GM18868 (cell line): ENCODE measurements around the gene SMPD2.
A peak's percentile ranks its signal among the peaks of the same experiment; 100 is the strongest.

ENCODE experiments used
- ATAC-seq: cut with Tn5 transposase; IDR thresholded peaks from one replicate; pipeline ENCODE4 v1.9.1; 2021; ENCODE audit warnings: mild to moderate bottlenecking, moderate library complexity; ENCODE audit not compliant: unreplicated experiment

Gene SMPD2, protein sequence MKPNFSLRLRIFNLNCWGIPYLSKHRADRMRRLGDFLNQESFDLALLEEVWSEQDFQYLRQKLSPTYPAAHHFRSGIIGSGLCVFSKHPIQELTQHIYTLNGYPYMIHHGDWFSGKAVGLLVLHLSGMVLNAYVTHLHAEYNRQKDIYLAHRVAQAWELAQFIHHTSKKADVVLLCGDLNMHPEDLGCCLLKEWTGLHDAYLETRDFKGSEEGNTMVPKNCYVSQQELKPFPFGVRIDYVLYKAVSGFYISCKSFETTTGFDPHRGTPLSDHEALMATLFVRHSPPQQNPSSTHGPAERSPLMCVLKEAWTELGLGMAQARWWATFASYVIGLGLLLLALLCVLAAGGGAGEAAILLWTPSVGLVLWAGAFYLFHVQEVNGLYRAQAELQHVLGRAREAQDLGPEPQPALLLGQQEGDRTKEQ

DNA sequence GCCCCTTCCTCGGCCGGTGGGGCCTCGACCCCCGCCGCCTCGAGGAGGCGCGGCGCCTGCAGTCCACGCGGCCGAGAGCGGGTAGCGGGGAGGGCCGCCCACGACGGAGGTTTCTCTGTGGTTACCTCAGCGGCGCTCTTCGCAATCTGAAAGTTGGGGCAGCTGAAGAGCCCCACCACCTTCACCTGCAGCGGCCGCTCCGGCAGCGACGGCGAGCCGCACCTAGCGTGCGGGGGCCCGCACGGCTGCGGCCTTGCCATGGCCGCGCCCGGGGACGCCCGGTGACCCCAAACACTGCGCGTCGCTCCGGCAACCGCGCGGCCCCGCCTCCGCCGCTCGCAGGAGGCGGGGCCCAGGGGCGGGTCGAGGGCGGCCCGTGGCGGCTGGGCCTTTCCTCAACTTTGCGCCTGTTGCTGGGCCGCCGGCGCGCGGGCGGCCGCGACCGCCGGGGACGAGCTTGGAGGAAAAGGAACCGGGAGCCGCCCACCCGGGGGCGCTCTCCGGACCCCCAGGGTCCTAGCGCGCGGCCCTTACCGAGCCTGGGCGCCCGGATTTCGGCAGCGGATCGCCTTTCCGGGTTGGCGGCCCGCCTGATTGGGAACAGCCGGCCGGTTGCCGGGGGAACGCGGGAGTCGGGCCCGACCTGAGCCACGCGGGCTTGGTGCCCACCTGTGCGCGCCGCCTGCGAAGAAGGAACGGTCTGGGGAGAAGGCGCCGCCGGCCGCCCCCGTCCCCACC, at the start of gene SMPD2, which contains the start of gene PPIL6:
Gene SMPD2 (plus strand): TSS at position 394 of the 738 bp plus-strand sequence. CDS start 398 bp downstream, outside the sequence.
Gene PPIL6 (minus strand): TSS at position 298 of the 738 bp plus-strand sequence. CDS start 38 bp downstream, at position 260.
- peak; percentile 90 for ATAC-seq

GRCh38 chr6:109393157-109393885, 47.2 kb upstream of the SMPD2 start:
- no peak for ATAC-seq

- no peak for ATAC-seq
Measured at GRCh38 chr6:109393886-109394281, 46.6 kb upstream of the SMPD2 start.

DNA sequence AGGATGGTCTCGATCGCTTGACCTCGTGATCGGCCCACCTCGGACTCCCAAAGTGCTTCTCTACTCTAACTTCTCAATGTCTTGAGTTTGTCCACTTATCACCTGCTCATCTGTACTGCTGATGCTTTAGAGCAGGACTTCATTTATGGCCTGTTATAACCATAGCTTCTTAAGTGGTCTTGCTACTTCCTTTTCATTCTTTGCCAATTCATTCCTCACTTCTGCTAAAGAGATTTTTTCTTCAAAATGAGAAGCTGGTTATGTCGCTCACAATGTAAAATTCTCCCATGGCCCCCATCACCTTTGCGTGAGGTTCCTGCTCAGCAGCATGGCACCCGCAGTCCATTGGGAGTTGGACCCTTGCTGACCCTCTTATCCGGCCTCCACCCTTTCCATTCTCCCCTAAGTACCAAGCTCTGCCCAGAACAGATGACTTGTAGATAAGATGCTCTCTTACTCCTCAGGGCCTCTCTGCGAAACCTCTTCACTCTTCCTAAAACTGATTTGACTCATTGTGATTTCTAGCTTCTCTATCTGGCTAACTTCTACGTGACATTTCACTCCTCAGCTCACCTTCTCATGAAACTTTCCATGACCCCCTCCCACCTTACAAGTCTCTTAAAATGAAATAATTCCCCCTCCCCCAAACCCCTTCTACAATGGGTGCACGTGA, 44.3 kb upstream of the SMPD2 start:
- no peak for ATAC-seq

GRCh38 chr6:109397020-109397419, 43.5 kb upstream of the SMPD2 start:
- ATAC-seq: no peak

DNA sequence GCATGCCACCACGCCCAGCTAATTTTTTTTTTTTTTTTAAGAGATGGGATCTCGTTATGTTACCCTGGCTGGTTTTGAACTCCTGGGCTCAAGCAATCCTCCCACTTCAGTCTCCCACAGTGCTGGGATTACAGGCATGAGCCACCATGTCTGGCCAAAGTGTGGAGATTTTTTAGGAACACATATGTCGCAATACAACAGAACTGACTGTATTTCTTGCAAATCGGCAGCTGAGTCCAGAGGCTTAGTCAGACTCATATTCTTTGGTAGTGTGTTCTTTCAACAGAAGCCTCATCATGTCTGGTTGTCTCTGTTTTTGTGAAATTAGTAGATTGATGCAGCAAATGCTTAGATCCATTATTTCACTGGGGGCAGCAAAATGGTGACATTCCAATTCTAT, 34.3 kb upstream of the SMPD2 start:
- no peak for ATAC-seq

DNA sequence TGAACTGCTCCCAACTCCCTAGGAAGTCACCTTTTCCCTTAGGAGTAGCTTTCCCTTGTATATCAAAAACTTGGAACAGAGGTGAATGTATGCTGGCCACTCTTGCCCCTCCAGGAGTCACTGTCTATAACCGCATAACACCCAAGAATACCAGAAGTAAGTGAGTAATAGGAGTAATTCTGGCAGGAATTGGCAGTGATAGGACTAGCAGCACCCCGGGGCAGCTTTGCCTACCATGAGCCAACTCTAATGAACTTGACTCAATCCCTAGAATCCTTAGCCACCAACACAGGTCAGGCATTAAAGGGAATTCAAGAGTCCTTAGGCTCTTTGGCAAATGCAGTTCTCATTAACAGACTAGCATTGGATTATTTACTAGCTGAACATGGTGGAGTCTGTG, 29.5 kb upstream of the SMPD2 start:
- no peak for ATAC-seq

DNA sequence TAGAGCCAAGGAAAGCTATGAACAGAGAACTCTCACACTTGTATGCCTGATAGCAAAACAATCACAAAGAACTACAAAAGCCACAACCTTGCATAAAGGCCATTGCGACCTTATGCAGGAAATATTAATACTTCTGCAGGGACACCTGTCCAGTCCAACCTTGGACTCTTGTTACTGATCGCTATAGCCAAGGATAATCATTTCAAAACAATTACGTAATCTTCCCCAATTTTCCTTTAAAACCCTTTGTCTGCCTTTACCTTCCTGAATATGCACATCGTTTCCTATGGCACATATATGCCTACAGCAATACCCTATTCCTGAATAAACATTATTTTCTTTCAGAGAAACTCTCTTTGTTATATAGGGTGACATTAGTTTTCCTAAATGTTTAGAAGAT, 22.9 kb upstream of the SMPD2 start:
- no peak for ATAC-seq

DNA sequence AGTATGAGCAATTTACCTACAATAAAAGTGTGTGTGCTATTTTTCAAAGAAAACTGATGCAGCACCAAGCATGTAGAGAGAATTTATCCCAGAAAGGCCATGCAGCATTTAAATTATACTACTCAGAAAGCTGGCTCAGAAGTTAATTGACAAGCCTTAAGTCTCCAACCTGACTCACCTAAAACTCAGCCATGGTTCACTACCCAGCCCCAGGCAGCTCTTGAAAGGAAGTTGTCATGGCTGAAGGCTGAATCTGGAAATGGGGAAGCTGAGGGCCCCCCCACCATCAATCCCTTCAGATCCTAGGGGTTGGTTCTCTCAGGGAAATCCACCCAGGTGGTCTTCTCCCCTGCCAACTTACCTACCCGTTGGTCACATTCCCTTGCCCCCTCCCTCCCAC, 19.8 kb upstream of the SMPD2 start:
- ATAC-seq: no peak

GRCh38 chr6:109421184-109421583, 19.3 kb upstream of the SMPD2 start:
- no peak for ATAC-seq

GRCh38 chr6:109424946-109425345, 15.6 kb upstream of the SMPD2 start:
- ATAC-seq: no peak

GRCh38 chr6:109428889-109429477, 11.5 kb upstream of the SMPD2 start:
- no peak for ATAC-seq

DNA sequence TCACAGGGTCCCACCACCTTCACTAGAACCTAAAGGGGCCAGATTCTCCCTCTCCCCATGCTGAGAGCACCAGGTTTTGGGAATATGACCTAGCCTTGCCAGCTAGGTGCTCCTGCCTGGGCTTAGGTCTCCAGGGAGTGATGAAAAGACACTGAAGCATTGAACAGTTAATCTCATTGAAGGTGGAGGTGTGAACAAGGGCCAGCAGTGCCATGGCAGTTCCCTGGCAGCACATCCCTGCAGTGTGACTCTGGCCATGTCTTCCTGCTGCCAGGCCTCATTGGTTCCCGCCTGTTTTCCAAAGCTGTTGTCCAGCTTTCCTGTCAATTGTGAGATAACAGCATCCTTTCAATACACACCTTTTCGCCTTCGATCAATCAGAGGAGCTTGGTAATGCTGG, 11.0 kb upstream of the SMPD2 start:
- ATAC-seq: no peak

GRCh38 chr6:109434456-109434855, 6.1 kb upstream of the SMPD2 start:
- no peak for ATAC-seq

GRCh38 chr6:109436041-109436440, 4.5 kb upstream of the SMPD2 start:
- ATAC-seq: no peak

DNA sequence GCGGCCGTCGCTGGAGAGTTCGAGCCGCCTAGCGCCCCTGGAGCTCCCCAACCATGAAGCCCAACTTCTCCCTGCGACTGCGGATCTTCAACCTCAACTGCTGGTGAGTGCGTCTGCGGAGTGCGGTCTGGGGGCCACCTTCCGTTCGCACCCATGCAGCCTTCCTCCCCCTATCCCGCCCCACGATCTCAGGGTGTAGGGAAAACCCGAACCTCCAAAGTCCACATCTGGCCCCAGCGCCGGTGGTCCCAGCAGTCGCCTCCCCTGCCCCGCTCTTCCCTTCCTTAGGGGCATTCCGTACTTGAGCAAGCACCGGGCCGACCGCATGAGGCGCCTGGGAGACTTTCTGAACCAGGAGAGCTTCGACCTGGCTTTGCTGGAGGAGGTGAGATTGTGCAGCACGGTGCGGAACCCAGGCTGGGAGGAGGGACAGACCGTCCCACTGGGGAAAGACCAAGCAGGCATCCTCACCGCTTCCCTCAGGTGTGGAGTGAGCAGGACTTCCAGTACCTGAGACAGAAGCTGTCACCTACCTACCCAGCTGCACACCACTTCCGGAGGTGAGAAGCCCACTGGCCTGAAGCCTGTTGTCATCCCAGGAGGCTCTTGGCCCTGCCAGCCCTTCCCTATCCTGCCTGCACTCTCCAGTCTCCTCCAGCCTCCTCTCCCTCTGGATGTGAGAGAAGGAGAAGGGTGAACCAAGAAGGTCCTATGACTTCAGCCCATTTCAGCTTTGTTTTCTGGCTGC, 719 bp downstream of the SMPD2 start:
- ATAC-seq: peak; percentile 16

- no peak for ATAC-seq
Measured at GRCh38 chr6:109442393-109442924, 1.9 kb downstream of the SMPD2 start.

- no peak for ATAC-seq
Measured at GRCh38 chr6:109443425-109443950, 3.0 kb downstream of the SMPD2 start.

GRCh38 chr6:109445382-109445781, 4.9 kb downstream of the SMPD2 start:
- ATAC-seq: no peak
